Cardiac muscle cell (in vitro differentiated cells and primary cell): ENCODE measurements around the gene RHCE. TPM values are rescaled to one million over a fixed set of nuclear protein-coding genes. Genes with fewer than 3 reads are reported as not detected.
"Not testable (repeated sequence)": the region's sequence is repeated elsewhere in the genome, so short reads cannot be mapped to it uniquely, and the experiment has no call there.

Experiments used
- DNase-seq, 2 donors: peaks; one replicate each; pipeline versions ENCODE4 v3.0.0 to v3.0.0-alpha.2; 2010 to 2017; ENCODE audit warnings: low read depth in 1 of 2, low spot score in 1 of 2
- H3K27ac ChIP-seq: fragments of 200-600 bp; sonication (generic); 2 replicates; pipeline ENCODE4 v1.5.1; 2016
- H3K27me3 ChIP-seq: fragments of 200-600 bp; sonication (generic); 2 replicates; pipeline ENCODE4 v1.6.0; 2016; ENCODE audit warnings: control low read depth
- H3K36me3 ChIP-seq: fragments of 200-600 bp; sonication (generic); 2 replicates; pipeline ENCODE4 v1.5.1; 2016; ENCODE audit warnings: control low read depth
- H3K4me1 ChIP-seq: fragments of 200-600 bp; sonication (generic); 2 replicates; pipeline ENCODE4 v1.8.1; 2017; ENCODE audit warnings: low read depth, mild to moderate bottlenecking, mixed run types
- H3K4me3 ChIP-seq: fragments of 200-600 bp; sonication (generic); 2 replicates; pipeline ENCODE4 v1.5.1; 2016; ENCODE audit warnings: mild to moderate bottlenecking
- H3K9me3 ChIP-seq: fragments of 200-600 bp; sonication (generic); 2 replicates; pipeline ENCODE4 v1.5.1; 2017; ENCODE audit warnings: low read depth, mild to moderate bottlenecking, control low read depth
- polyA plus RNA-seq: library from polyadenylated mRNA; unstranded; fragments of >200 nt; fragmentation: Nextera tagmentation; extraction: Ambion mirVana; gene quantifications from 2 replicates; pipeline ENCODE4 v1.2.1, GENCODE V29; 2016
- total RNA-seq: library from RNA; depleted of rRNA; stranded (reverse); fragments of >200 nt; gene quantifications from 2 replicates; pipeline ENCODE4 v1.2.3, GENCODE V29; 2016
- TF ChIP-seq, protein P1 (sequence below): IDR thresholded peaks from 2 replicates; pipeline ENCODE4 v1.5.1; 2012; ENCODE audit warnings: low read depth, mild to moderate bottlenecking, low read length

The RHCE gene
- total and polyA plus RNA-seq, 2 experiments from 2014 or later: 2.1 to 4.9 TPM

DNA sequence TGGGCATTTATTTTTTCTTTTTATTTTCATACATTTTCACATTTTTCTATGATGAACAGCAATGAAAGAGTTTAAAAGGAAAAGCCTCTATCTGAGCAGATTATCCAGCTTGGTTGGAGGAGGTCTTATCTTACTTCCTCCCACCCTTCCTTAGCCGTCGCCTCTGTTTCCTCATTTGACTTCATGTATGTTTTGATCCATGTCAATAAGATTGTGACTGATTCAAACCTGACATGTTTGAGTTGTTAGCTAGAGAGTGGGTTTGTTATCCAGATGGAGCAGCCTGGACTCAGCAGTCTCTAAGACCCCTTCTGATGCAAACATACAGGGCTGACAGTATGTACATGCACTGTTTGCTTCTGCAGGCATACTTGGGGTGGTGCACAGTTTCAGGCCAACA is 41.2 kb upstream of the RHCE start:
- Histone ChIP-seq H3K4me3 (no peak overlapping the region), H3K36me3 (peaks cover 7% of the 10 kb centered on the region), H3K27me3 (no peaks in the 10 kb centered on the region), H3K27ac (no peak overlapping the region), H3K4me1 (no peaks in the 10 kb centered on the region), H3K9me3 (no peaks in the 10 kb centered on the region)
- TF ChIP-seq, protein P1, sequence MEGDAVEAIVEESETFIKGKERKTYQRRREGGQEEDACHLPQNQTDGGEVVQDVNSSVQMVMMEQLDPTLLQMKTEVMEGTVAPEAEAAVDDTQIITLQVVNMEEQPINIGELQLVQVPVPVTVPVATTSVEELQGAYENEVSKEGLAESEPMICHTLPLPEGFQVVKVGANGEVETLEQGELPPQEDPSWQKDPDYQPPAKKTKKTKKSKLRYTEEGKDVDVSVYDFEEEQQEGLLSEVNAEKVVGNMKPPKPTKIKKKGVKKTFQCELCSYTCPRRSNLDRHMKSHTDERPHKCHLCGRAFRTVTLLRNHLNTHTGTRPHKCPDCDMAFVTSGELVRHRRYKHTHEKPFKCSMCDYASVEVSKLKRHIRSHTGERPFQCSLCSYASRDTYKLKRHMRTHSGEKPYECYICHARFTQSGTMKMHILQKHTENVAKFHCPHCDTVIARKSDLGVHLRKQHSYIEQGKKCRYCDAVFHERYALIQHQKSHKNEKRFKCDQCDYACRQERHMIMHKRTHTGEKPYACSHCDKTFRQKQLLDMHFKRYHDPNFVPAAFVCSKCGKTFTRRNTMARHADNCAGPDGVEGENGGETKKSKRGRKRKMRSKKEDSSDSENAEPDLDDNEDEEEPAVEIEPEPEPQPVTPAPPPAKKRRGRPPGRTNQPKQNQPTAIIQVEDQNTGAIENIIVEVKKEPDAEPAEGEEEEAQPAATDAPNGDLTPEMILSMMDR: no peak
- no peak for DNase-seq

DNA sequence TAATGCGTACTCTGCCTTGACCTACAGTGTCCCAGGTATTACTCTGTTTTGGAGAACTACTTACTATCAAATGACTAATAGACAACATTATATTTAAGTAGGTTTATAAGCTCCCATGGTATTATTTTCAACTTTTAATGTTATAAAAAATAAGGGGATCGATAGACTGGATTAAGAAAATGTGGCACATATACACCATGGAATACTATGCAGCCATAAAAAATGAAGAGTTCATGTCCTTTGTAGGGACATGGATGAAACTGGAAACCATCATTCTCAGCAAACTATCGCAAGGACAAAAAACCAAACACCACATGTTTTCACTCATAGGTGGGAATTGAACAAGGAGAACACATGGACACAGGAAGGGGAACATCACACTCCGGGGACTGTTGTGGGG is 40.2 kb upstream of the RHCE start:
- not testable (repeated sequence) for H3K4me3 ChIP-seq, H3K9me3 ChIP-seq, DNase-seq, H3K27ac ChIP-seq, H3K4me1 ChIP-seq, H3K27me3 ChIP-seq
- peaks cover 11% of the 10 kb centered on the region for H3K36me3 ChIP-seq

DNA sequence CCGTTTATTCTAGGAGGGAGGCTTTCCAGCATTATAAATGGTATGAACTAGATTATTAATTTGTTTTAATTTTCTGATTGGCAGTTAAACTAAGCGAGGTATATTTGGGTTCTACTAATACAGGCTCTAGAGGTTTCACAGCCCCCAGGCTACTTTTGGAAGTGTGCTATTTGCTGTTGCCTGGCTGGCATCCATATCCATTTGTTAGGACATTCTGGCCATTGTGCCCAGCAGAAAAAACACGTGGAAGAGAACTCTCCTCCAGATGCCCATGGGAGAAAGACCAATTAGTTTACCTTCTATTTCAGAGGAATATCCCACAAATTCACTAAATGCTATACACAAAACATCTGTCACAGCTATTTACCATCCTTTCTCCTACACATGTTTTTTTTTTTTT is 39.4 kb upstream of the RHCE start:
- Histone ChIP-seq H3K4me1 (no peaks in the 10 kb centered on the region), H3K9me3 (no peaks in the 10 kb centered on the region), H3K36me3 (peaks cover 16% of the 10 kb centered on the region), H3K27ac (no peak overlapping the region), H3K4me3 (no peak overlapping the region), H3K27me3 (no peaks in the 10 kb centered on the region)
- TF ChIP-seq, protein P1: no peak
- DNase-seq: no peak

DNA sequence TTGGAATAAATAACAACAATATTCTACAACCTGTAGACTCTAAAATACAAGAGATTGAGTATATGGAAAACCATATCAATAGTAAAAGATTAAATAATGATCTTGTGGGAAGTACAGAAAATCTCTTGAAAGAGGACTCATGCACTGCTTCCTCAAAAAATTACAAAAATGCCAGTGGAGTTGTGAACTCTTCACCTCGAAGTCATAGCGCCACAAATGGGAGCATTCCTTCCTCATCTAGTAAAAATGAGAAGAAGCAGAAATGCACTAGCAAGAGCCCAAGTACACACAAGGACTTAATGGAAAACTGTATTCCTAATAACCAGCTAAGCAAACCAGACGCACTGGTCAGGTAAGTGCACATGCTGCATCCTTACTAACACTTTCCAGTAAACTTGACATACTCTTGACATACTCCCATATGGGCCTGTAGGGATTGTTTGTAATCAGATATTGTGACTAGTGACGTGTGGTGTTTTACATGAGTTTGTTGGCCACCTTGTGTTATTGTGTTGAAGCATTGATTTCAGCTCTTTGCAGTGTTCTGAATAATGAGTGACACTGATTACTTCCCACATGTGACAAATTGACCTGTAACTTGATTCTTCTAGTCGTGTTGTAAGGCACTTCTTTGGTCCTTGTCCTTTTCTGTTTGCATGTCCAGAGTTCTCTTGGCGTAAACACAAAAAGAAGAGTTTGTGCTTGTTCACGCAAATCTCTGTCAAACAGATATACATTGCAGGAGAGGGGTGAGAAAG is 38.1 kb upstream of the RHCE start:
- peaks cover 16% of the 10 kb centered on the region for H3K36me3 ChIP-seq
- H3K9me3 ChIP-seq: no peaks in the 10 kb centered on the region
- no peak for DNase-seq
- no peak overlapping the region for H3K27ac ChIP-seq
- TF ChIP-seq, protein P1: no peak
- H3K4me3 ChIP-seq: no peak overlapping the region
- no peaks in the 10 kb centered on the region for H3K4me1 ChIP-seq
- H3K27me3 ChIP-seq: no peaks in the 10 kb centered on the region

DNA sequence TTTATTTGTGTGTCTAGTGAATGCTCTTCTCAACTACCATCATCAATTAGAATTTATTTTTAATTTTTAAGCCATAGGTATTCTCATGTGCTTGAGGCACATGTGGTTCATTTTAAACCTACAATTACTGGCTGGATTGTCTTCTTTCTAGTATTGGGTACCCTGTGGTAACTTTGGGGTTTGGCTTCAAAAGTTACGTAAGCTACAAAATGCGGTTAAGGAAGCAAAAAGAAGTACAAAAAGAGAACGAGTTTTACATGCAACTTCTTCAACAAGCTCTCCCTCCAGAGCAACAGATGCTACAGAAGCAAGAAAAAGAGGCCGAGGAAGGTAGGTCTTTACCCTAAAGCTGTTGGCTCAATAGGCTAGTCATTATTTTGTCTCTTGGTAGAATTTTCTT is 35.9 kb upstream of the RHCE start:
- Histone ChIP-seq H3K27ac (no peak overlapping the region), H3K9me3 (no peaks in the 10 kb centered on the region), H3K27me3 (no peaks in the 10 kb centered on the region), H3K4me1 (no peaks in the 10 kb centered on the region), H3K4me3 (no peak overlapping the region), H3K36me3 (peaks cover 16% of the 10 kb centered on the region)
- no peak for DNase-seq
- TF ChIP-seq, protein P1: no peak

DNA sequence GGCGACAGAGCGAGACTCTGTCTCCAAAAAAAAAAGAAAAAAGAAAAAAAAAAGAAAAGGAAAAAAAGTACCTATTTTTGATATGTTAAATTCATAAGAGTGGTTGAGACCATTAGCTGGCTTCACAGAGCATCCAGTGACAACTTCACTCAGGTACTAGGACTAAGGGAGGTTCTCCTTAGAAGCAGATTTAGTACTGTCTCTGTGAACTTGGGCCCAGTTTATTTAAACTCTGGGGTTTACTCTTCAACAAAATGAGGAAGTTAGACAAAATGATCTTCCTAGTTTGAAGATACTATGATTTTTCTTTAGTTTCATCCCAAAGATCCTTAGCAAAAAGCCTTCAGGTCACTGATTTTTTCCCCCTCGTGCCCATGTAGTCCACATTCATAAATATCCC is 31.3 kb upstream of the RHCE start:
- TF ChIP-seq, protein P1: no peak
- Histone ChIP-seq H3K36me3 (peaks cover 17% of the 10 kb centered on the region), H3K27ac (no peak overlapping the region), H3K27me3 (no peaks in the 10 kb centered on the region), H3K9me3 (no peaks in the 10 kb centered on the region), H3K4me1 (no peaks in the 10 kb centered on the region), H3K4me3 (no peak overlapping the region)
- DNase-seq: no peak
